ENCODE data around the gene GLYR1. TPM values are rescaled to one million over a fixed set of nuclear protein-coding genes. Genes with fewer than 3 reads are reported as not detected.

Gene GLYR1
- polyA plus RNA-seq, 4 donors: 123 to 150 (median 139) TPM

DNA sequence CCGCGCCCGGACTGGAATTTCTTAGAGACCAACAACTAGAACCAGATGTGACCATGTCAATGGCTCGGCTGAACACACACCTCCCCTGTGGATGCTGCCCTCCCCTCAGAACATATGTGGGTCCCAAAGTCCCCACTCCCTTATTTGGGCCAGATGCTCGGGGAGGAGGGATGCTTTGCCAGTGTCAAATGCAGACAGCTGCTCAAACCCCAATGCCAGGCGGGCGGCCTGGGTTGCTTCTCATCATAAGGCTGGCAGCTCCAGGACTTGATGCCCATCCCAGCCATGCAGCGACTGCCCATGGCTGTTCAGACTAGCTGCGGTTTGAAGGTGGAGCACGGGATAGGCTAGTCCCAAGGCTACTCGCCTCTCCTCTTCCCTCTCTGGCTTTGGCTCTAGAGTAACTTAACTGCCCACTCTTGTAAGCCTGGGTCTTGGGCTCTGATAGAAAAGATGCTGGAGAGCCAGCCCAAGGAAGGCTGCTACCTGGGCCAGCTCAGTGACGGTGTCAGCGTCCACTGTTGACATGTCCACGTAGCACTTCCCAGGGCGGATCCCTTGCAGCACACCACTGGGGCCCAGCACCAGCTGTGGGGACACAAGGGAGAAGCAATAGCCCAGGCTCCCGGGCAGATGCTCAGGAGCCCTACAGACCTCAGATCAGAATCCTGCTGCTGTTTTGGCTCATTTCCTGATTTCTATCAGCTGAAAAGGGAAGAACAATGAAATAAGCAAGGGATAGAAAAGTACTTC lies 33.7 kb downstream of the GLYR1 start:
- no peak for DNase-seq (ENCODE audit: low read depth in 4 of 4, low spot score in 3 of 4)

GRCh38 chr16:4811773-4812172 lies 35.3 kb downstream of the GLYR1 start:
- no peak for DNase-seq (ENCODE audit: low read depth in 4 of 4, low spot score in 3 of 4)

DNA sequence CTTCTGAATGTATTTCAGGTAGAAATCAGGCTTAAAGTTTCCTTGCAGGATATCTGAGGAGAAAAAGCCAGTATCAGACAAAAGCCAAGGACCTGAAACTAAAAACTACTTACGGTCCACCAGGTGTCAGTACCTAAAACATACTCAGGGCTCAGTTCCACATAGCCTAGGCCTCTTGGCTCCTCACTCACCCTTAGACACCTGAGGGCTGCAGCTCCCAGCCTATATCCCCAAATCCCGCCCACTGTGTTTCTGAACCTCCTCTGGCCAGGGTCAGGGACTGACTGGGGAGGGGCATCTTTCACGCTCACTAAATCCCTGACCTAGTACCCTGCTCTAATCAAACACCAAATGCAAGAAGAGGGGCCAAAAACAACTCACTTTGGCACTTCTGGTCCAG lies 35.8 kb downstream of the GLYR1 start:
- DNase-seq (ENCODE audit: low read depth in 4 of 4, low spot score in 3 of 4): no peak

- DNase-seq (ENCODE audit: low read depth in 4 of 4, low spot score in 3 of 4): no peak
Observed at GRCh38 chr16:4806280-4806679, 40.8 kb downstream of the GLYR1 start.

DNA sequence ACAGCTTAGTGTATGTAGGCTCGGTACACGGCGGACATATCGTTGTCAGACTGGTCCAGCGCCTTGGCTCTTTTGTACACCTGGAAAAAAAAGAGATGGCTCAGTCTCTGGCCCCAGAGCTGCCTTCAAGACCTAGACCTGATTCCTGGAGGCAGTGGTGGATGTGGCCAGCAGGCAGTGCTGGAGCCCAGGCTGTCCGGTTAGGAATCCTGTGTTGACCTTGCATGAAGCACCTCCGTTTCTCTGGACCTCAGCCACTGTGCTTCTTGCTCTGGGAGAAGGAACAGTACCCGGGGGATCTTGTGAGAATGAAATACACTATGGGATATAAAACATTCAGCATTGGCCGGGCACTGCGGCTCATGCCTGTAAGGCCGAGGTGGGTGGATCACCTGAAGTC lies 41.9 kb downstream of the GLYR1 start:
- DNase-seq (ENCODE audit: low read depth in 4 of 4, low spot score in 3 of 4): no peak

- no peak for DNase-seq (ENCODE audit: low read depth in 4 of 4, low spot score in 3 of 4)
Observed at GRCh38 chr16:4803898-4804762, 43.0 kb downstream of the GLYR1 start.

DNA sequence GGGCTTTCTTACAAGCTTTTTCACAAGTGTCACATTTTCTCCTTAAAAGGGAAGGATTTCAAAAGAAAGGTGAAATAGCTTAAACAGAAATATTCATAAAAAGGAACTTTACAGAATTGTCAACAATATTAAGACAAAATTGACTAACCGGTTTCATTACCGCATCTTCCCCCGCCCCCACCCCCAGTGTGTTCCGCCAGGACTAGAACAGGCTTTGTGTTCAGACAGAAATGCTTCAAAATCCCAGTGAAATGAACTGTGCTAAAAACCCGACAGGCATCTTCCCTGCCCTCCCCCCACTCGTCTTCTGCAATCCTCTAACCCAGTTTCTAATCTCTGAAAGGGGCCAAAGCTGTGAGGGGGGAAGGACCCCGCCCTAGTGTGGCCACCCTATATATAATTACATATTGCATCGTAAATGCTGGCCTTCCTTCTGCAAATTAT lies 43.7 kb downstream of the GLYR1 start:
- no peak for DNase-seq (ENCODE audit: low read depth in 4 of 4, low spot score in 3 of 4)

- peak; percentile 76 to 81 (median 78) for DNase-seq (ENCODE audit: low read depth in 4 of 4, low spot score in 3 of 4)
Observed at GRCh38 chr16:4802659-4803287, 44.3 kb downstream of the GLYR1 start.

- peak; percentile 47 to 68 (median 62) for DNase-seq (ENCODE audit: low read depth in 4 of 4, low spot score in 3 of 4)
Observed at GRCh38 chr16:4801962-4802658, 45.0 kb downstream of the GLYR1 start, which contains the start of gene ROGDI. ROGDI (minus strand) TSS chr16:4802633; CDS start chr16:4802571, 62 bp downstream.

GRCh38 chr16:4801051-4801961 lies 45.8 kb downstream of the GLYR1 start:
- DNase-seq (ENCODE audit: low read depth in 4 of 4, low spot score in 3 of 4): no peak

DNA sequence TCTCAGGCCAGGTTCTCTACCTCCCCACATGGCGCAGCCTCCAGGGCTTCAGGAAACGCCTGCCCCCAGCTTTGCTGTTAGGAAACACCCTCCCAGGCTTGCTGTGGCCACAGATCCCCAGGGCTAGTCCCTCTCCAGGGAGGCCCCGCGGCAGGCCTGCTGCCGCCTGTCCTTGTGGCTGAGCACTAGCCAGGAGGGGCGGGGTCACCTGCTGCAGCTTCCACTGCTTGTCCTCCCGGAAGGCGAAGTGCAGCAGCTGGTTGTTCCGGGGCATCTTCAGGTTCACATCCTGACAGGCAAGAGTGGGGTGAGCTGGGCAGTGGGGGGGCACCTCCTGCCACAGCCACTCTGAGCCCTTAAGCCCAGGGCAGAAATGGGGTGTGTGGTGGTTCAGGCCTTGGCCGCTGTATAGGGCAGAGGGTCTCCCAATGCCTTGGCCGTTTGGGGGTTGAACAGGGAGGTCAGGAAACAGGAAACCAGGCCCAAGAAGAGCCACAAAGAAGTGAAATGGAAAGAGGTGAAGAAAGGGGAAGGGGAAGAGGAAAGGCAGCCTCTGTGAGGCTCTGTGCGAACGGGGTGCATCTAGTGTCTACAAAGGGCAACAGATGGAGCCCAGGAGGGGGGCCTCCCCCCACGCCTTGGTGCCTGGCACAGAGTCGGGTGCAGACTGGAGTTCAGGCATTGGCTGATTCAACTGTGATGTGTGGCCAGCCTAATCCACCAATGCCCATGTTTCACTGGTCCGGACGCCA lies 46.6 kb downstream of the GLYR1 start:
- no peak for DNase-seq (ENCODE audit: low read depth in 4 of 4, low spot score in 3 of 4)

DNA sequence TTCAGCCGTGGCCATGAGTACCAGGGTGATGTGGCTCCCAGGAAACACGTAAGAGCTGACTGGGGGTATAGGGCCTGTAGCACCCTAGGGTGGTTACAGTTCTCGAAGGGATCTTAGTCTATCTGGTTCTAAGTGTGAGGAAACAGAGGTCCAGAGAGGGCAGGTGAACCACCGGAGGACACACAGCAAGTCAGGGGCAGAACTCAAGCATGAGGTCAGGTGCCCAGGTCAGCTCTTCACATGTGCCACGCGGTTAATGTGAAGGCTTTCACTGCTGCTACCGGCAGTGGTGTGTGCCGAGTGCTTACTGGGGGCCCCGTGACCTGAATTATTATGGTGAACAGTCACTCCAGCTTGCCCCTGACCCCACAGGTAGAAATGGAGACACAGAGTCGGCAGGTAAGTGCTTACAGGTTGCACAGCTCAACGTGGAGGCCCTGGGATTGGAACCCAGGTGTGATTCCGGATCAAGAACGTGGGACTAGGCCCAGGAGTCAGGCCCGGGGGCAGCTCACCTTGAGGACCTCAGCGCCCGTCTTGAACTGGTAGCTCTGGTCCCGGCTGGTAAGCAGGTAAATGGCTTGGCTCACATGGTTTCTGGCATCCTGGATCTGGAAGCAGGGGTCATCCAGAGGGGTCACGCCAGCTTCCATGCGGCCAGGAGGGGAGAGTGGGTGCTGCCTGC lies 47.8 kb downstream of the GLYR1 start:
- DNase-seq (ENCODE audit: low read depth in 4 of 4, low spot score in 3 of 4): no peak

- DNase-seq (ENCODE audit: low read depth in 4 of 4, low spot score in 3 of 4): no peak
Observed at GRCh38 chr16:4798456-4798855, 48.6 kb downstream of the GLYR1 start.

DNA sequence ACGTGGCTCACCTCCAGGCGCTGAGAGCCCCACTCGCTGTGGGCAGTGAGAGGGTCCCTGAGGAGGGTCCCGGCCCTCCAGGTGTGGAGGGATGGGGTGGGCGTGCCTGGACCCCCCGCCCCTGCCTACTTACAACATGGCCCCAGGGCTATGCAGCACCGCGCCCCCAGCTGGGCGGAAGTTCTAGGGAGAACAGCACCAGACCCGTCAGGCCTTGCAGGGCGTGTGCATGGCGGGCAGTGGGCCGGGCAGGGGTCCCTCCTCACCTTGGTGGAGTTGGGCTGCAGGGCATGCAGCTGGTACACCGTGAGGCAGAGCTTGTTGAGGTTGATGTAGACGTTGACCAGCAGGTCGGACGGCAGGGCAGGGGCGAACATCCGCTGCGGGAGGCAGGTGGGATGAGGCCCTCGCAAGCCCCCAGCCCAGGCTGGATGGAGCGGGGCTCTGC lies 49.3 kb downstream of the GLYR1 start:
- DNase-seq (ENCODE audit: low read depth in 4 of 4, low spot score in 3 of 4): no peak

GRCh38 chr16:4796982-4797804 lies 49.9 kb downstream of the GLYR1 start:
- DNase-seq (ENCODE audit: low read depth in 4 of 4, low spot score in 3 of 4): no peak

- DNase-seq (ENCODE audit: low read depth in 4 of 4, low spot score in 3 of 4): no peak
Observed at GRCh38 chr16:4795828-4796572, 51.1 kb downstream of the GLYR1 start.

Measured in right renal pelvis (tissue), 4 donors.